K562 (cell line): ENCODE measurements around the gene AMIGO1. TPM values are rescaled to one million over a fixed set of nuclear protein-coding genes. Genes with fewer than 3 reads are reported as not detected.

Source experiments
- BCOR ChIP-seq: fragments of 450-650 bp; IDR thresholded peaks from 2 replicates; pipeline ENCODE4 v1.6.1; 2016
- BHLHE40 ChIP-seq: IDR thresholded peaks from 2 replicates; pipeline ENCODE4 v1.6.1; 2011; ENCODE audit warnings: low read length, improper control_type of control experiment
- BRD9 ChIP-seq: fragments of 450-650 bp; IDR thresholded peaks from 2 replicates; pipeline ENCODE4 v1.6.1; 2018; ENCODE audit warnings: low read depth; ENCODE audit not compliant: partially characterized antibody
- GABPB1 ChIP-seq: sonication (generic); formaldehyde crosslinking; IDR thresholded peaks from 2 replicates; pipeline ENCODE4 v1.8.0; 2022; ENCODE audit warnings: mild to moderate bottlenecking, missing genetic modification reagents
- GATA2 ChIP-seq: sonication (generic); formaldehyde crosslinking; IDR thresholded peaks from 2 replicates; pipeline ENCODE4 v1.4.0; 2020; ENCODE audit warnings: mild to moderate bottlenecking, missing genetic modification reagents
- GATAD2A ChIP-seq: fragments of 450-650 bp; IDR thresholded peaks from 2 replicates; pipeline ENCODE4 v1.6.1; 2017
- MCM2 ChIP-seq: fragments of 450-650 bp; IDR thresholded peaks from 2 replicates; pipeline ENCODE4 v1.6.1; 2017; ENCODE audit warnings: low read depth, mild to moderate bottlenecking
- MYC ChIP-seq, 2 experiments: fragments of 250-450 bp in 1 of 2; sonication (Bioruptor Pico) in 1 of 2; IDR thresholded peaks; 2 replicates each; pipeline versions ENCODE4 v1.5.1 to v1.6.1; 2012 to 2021; ENCODE audit warnings: low read depth in 2 of 2, borderline replicate concordance in 1 of 2, improper control_type of control experiment in 1 of 2, low read length in 1 of 2, mild to moderate bottlenecking in 1 of 2, moderate library complexity in 1 of 2
- POLR2G ChIP-seq: fragments of 200-400 bp; formaldehyde crosslinking; IDR thresholded peaks from 2 replicates; pipeline ENCODE4 v1.6.1; 2017; ENCODE audit warnings: low read depth, mild to moderate bottlenecking, antibody characterized with exemption, low read length, moderate library complexity
- TSHZ1 ChIP-seq: fragments of 250-450 bp; sonication (Bioruptor Pico); IDR thresholded peaks from 2 replicates; pipeline ENCODE4 v1.4.0; 2020; ENCODE audit warnings: mild to moderate bottlenecking, moderate library complexity
- ZKSCAN1 ChIP-seq: fragments of 150-350 bp; IDR thresholded peaks from 2 replicates; pipeline ENCODE4 v1.6.1; 2016; ENCODE audit warnings: low read depth, low read length
- ZNF165 ChIP-seq: fragments of 250-450 bp; sonication (Bioruptor Pico); IDR thresholded peaks from 2 replicates; pipeline ENCODE4 v1.4.0; 2020; ENCODE audit warnings: borderline replicate concordance
- ZNF75A ChIP-seq: fragments of 450-650 bp; formaldehyde crosslinking; IDR thresholded peaks from 2 replicates; pipeline ENCODE4 v1.4.0; 2020; ENCODE audit warnings: mild to moderate bottlenecking
- ZNF79 ChIP-seq: fragments of 250-450 bp; sonication (Bioruptor Pico); IDR thresholded peaks from 2 replicates; pipeline ENCODE4 v1.4.0; 2020; ENCODE audit warnings: low read depth, mild to moderate bottlenecking, moderate library complexity
- polyA plus RNA-seq, 8 experiments: library from polyadenylated mRNA; depleted of rRNA in 4 of 8; stranded (reverse) in 5 of 8; unstranded in 3 of 8; fragments of >200 nt; fragmentation: Nextera tagmentation in 2 of 8; fragmentation: Illumina TruSeq in 1 of 8; extraction: Ambion mirVana in 2 of 8; extraction: Trizol in 1 of 8; gene quantifications; 2 replicates each; pipeline versions ENCODE4 v1.2.1 to v1.2.3, GENCODE V29; 2011 to 2014; ENCODE audit warnings: inconsistent platforms in 1 of 8, missing spikeins in 1 of 8
- total RNA-seq, 7 experiments: library from RNA; depleted of rRNA in 6 of 7; stranded (reverse); fragments of >200 nt in 6 of 7; fragmentation: Illumina TruSeq in 2 of 7; extraction: Trizol in 2 of 7; gene quantifications; 2 replicates each; pipeline versions ENCODE4 v1.2.1 to v1.2.3, GENCODE V29; 2011 to 2021; ENCODE audit warnings: low replicate concordance in 1 of 7
- TF ChIP-seq, protein P1 (sequence below): fragments of 450-650 bp; IDR thresholded peaks from 2 replicates; pipeline ENCODE4 v1.6.1; 2016; ENCODE audit warnings: mild to moderate bottlenecking
- TF ChIP-seq, protein P2 (sequence below): fragments of 250-450 bp; sonication (Bioruptor Pico); IDR thresholded peaks from 2 replicates; pipeline ENCODE4 v1.6.1; 2021; ENCODE audit warnings: mild to moderate bottlenecking
- TF ChIP-seq, protein P3 (sequence below), 2 experiments: fragments of 150-350 bp in 1 of 2; IDR thresholded peaks; 2 replicates each; pipeline ENCODE4 v1.6.1; 2012 to 2016; ENCODE audit warnings: low read depth in 2 of 2, low read length in 2 of 2, mild to moderate bottlenecking in 1 of 2, moderate library complexity in 1 of 2

AMIGO1 gene
- total and polyA plus RNA-seq, 9 of the 15 experiments (the other 6 are each of a cell fraction or from before 2014, with no cell fraction given), result 0.24 to 1.0 (median 0.54) TPM

DNA sequence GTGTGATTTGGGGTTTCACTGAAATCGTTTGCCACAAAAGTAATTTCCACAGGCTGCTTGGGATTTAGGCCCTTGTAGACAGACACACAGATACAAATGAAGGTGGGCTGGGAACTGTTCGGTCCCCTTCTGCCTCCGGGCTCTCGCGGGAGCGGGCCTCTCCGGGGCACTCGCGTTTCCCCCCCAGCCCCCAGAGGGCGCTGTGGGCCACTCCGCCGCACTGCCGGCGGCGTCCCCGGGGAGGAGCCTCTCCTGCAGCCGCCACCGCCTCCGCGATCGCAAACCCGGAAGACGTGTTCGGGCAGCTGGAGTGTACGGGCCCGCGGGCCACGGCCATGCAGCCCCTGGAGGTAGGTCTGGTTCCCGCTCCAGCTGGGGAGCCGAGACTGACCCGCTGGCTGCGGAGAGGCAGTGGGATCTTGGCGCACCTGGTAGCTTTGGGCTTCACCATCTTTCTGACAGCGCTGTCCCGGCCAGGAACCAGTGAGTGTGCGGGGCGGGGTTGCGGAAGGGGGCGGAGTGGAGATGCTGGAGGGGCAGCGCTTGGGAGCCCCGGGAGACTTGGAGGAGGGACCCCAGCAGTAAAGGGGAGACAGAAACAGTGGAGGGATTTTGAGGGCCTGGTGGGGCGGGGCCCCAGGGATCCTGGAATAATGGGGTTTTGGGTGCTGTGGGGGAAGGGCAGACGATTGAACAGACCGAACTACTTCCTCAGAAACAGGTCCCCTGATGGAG, 15.6 kb downstream of the AMIGO1 start, which contains the start of gene CYB561D1 (continued):
- TF ChIP-seq ZNF79 (CRISPR knock-in tag) (no peak), MYC (IDR thresholded peaks at IDR 0.05; ENCODE audit: low read depth, low read length) (no peak; the same call in 1 of the 2 replicates), MYC (CRISPR knock-in tag; IDR thresholded peaks at IDR 0.05; ENCODE audit: borderline replicate concordance, low read depth) (peak; percentile 60; the same call in 1 of the 2 replicates), BCOR (peak; percentile 57; the same call in 1 of the 2 replicates), ZNF75A (0 out of 2 replicates have a peak, but pooled peaks have one; percentile 8), MCM2 (no peak), GATA2 (CRISPR knock-in tag) (no peak), POLR2G (peak; percentile 93), GABPB1 (peak; percentile 81; the same call in 1 of the 2 replicates), ZKSCAN1 (0 out of 2 replicates have a peak, but pooled peaks have one; percentile 46), BRD9 (no peak), ZNF165 (no peak), GATAD2A (peak; percentile 43; the same call in 1 of the 2 replicates), TSHZ1 (CRISPR knock-in tag) (no peak), BHLHE40 (no peak)
- TF ChIP-seq, protein P1, sequence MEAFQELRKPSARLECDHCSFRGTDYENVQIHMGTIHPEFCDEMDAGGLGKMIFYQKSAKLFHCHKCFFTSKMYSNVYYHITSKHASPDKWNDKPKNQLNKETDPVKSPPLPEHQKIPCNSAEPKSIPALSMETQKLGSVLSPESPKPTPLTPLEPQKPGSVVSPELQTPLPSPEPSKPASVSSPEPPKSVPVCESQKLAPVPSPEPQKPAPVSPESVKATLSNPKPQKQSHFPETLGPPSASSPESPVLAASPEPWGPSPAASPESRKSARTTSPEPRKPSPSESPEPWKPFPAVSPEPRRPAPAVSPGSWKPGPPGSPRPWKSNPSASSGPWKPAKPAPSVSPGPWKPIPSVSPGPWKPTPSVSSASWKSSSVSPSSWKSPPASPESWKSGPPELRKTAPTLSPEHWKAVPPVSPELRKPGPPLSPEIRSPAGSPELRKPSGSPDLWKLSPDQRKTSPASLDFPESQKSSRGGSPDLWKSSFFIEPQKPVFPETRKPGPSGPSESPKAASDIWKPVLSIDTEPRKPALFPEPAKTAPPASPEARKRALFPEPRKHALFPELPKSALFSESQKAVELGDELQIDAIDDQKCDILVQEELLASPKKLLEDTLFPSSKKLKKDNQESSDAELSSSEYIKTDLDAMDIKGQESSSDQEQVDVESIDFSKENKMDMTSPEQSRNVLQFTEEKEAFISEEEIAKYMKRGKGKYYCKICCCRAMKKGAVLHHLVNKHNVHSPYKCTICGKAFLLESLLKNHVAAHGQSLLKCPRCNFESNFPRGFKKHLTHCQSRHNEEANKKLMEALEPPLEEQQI, result no peak
- TF ChIP-seq, protein P2, sequence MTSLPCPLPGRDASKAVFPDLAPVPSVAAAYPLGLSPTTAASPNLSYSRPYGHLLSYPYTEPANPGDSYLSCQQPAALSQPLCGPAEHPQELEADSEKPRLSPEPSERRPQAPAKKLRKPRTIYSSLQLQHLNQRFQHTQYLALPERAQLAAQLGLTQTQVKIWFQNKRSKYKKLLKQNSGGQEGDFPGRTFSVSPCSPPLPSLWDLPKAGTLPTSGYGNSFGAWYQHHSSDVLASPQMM (CRISPR knock-in tag), result no peak
- TF ChIP-seq, protein P3, sequence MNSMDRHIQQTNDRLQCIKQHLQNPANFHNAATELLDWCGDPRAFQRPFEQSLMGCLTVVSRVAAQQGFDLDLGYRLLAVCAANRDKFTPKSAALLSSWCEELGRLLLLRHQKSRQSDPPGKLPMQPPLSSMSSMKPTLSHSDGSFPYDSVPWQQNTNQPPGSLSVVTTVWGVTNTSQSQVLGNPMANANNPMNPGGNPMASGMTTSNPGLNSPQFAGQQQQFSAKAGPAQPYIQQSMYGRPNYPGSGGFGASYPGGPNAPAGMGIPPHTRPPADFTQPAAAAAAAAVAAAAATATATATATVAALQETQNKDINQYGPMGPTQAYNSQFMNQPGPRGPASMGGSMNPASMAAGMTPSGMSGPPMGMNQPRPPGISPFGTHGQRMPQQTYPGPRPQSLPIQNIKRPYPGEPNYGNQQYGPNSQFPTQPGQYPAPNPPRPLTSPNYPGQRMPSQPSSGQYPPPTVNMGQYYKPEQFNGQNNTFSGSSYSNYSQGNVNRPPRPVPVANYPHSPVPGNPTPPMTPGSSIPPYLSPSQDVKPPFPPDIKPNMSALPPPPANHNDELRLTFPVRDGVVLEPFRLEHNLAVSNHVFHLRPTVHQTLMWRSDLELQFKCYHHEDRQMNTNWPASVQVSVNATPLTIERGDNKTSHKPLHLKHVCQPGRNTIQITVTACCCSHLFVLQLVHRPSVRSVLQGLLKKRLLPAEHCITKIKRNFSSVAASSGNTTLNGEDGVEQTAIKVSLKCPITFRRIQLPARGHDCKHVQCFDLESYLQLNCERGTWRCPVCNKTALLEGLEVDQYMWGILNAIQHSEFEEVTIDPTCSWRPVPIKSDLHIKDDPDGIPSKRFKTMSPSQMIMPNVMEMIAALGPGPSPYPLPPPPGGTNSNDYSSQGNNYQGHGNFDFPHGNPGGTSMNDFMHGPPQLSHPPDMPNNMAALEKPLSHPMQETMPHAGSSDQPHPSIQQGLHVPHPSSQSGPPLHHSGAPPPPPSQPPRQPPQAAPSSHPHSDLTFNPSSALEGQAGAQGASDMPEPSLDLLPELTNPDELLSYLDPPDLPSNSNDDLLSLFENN (IDR thresholded peaks at IDR 0.05; ENCODE audit: low read depth in 2 of 2, low read length in 2 of 2), result no peak
